NCI-H510A (cell line): Measurements from ENCODE around the gene PPIL6.

Experiments
- DNase-seq: peaks from one replicate; lab custom pipeline; 2025; lab: John Stamatoyannopoulos, UW

Gene PPIL6

DNA sequence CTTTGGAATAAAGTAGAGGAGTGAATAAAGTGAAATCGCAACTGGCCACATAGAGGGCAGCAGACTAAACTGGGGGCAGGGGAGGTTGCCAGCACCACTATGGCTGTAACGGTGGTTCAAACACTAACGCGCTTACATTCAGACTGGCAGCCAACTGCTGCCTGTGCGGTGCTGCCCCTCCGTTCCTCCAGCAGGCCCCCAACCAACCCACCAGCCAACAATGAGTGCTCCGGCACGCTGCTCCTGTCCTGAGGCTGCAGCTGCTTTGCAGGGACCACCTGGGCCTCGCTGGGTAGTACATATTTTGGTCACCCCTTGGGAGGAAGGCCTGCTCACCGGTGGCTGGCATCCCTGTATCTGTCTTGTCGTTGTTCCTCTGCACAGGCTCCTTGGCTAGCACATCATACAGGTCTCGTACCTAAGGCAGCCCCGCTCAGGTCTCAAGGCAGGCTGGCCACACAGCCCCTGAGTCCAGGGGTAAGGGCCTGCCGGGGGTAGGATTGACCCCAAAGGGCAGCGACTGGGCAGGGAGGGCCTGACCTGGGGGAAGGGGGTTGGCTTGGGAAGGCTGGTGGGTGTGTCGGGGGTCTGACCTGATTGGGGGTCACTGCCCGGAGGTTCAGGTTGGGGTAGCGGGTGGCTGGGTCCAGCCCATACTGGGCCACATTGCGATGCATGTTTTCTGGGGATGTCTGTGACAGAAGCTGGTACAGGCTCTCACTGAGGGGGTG lies 8.8 kb upstream of the PPIL6 start:
- no peak for DNase-seq

DNA sequence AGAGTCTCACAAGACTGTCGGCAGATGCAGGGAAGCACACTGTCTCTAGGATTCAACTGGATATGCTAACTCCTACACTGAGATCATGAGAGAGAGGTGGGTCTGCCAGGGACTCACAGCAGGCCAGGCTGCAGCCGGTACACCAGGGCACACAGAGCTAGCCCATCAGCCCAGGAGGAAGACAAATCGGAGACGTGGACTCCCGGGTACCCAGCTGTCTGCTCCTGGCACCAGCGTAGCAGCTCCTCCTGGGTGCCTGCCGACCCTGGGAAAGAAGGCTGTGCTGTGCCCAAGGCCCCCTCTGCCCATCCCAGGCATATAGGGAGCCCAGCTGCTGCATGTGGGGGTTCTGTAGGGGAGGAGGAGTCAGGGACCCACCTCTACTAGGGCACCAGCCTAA lies 8.2 kb upstream of the PPIL6 start:
- no peak for DNase-seq

DNA sequence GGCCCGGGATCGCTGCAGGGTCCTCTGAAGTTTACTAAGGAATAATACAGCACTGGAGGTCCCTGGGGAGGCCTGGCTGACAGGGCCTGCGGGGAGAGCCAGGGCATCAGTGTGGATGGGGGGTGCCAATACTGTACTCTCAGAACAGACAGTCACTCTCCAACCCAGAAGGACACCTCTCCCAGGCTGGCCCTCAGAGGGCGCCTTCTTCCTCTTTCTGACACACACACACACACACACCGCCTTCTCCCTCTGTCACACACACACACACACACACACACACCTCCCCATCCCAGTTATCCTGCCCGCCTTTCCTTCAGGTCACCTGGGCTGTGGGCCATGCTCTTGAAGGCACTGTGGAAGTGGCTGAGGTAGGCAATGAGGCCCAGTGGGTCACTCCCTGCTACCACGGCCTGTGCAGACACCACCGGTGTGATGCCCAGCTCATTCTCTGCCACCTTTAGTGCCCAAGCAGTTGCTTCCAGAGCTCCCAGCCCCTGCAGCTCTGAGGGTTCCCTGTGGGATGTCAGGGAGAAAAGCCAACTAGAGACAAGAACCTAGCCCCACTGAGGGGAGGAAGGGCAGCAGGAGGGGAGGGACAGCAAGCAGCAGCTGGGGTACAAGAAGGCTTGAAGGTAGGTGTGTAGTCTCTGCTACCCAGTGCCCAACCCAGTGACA lies 7.6 kb upstream of the PPIL6 start:
- DNase-seq: no peak

DNA sequence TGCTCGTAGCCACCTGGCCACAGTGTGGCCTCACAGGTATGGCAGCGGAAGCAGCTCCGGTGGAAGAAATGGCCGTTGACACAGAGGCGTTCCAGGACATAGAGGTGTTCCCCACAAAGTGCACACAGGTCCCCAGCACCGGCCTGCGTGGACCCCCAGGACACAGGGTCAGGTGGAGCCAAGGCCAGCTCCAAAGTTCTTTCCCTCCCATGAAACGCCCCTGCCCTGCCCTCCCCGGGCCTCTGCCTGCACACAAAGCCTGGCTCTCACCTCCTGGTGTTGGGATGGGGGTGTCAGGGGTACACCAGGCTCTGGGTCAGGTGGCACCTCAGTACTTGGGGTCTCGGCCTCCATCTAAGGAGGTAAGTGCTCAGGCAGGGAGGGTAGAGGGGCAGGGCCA lies 6.7 kb upstream of the PPIL6 start:
- no peak for DNase-seq

DNA sequence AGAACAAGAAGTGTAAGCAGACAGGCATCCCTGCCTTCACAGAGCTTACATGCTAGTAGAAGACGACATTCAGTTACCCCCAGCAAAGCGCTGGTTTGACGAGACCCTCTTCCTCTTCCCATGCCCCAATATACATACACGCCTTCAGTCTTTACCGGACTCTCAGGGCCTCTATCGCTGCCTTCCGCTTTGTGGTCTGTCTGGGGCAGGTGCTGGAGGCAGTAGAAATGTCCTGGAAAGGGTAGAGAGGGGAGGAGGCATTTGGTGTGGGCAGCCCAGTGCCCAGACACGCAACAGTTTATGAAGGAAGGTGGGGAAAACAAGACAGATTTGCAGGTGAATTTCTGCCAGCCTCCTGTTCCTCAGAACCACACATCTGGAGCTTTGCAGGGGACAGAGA lies 6.1 kb upstream of the PPIL6 start:
- DNase-seq: no peak

DNA sequence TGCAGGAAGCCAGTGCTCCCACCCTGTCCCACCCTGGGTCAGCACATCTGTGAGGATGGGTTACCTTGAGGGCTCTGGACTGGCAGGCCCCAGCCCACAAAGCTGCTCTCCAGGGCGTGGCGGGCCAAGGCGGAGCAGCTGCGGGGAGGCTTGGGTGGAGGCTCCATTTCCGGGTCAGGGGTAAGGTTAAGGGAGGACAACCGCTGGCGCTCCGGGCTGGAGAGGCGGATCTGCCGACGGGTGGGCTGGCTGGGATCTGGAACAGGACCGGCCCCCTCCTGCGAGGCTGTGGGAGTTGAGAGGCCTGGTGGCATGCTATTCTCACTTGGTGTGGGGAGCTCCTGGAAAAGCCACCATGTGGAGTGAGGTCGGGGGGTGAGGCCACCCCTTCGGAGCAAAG lies 5.6 kb upstream of the PPIL6 start:
- no peak for DNase-seq

DNA sequence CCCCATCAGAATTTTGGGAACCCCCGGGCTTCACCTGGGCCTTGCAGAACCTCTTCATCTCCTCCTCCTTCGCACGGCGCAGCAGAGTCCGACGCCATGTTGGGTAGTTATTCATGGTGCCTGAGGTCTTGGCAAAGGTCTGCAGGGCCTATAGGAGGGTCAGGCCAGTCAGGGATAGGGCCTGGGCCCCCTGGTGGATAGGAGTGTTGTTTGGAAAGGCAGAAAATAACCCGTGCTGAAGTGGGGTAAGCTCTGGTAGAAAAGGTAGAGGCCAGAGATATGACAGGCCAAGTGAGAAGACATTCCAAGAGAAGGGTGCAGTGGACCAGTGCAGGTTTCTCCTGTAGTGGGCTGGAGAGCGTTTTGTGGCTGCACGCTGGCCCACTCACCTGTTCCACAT lies 5.0 kb upstream of the PPIL6 start:
- DNase-seq: no peak

DNA sequence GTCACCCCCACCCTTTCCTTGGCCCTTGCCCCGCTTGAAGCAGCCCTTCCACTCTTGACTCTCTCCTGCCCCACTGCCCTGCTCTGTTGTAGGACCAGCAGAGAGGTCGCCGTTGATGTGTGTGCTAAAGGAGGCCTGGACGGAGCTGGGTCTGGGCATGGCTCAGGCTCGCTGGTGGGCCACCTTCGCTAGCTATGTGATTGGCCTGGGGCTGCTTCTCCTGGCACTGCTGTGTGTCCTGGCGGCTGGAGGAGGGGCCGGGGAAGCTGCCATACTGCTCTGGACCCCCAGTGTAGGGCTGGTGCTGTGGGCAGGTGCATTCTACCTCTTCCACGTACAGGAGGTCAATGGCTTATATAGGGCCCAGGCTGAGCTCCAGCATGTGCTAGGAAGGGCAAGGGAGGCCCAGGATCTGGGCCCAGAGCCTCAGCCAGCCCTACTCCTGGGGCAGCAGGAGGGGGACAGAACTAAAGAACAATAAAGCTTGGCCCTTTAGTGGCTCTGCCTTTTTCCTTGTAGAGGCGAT lies 3.1 kb upstream of the PPIL6 start:
- DNase-seq: no peak

DNA sequence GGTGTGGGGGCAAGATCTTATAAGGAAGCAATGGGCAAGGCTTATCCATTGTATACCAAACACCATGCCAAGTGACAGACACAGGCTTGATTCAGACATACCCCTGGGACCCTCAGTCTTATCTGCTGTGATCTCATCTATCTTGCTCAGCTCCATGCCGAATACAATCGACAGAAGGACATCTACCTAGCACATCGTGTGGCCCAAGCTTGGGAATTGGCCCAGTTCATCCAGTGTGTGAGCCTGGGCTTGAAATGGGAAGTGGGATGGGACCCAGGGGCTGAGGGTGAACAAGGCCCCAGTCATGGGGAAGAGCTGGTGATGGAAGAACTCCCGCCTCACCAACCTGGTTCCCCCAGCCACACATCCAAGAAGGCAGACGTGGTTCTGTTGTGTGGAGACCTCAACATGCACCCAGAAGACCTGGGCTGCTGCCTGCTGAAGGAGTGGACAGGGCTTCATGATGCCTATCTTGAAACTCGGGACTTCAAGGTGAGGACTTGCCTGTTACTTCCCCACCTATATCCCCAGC lies 2.0 kb upstream of the PPIL6 start:
- no peak for DNase-seq

DNA sequence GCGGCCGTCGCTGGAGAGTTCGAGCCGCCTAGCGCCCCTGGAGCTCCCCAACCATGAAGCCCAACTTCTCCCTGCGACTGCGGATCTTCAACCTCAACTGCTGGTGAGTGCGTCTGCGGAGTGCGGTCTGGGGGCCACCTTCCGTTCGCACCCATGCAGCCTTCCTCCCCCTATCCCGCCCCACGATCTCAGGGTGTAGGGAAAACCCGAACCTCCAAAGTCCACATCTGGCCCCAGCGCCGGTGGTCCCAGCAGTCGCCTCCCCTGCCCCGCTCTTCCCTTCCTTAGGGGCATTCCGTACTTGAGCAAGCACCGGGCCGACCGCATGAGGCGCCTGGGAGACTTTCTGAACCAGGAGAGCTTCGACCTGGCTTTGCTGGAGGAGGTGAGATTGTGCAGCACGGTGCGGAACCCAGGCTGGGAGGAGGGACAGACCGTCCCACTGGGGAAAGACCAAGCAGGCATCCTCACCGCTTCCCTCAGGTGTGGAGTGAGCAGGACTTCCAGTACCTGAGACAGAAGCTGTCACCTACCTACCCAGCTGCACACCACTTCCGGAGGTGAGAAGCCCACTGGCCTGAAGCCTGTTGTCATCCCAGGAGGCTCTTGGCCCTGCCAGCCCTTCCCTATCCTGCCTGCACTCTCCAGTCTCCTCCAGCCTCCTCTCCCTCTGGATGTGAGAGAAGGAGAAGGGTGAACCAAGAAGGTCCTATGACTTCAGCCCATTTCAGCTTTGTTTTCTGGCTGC lies 815 bp upstream of the PPIL6 start:
- DNase-seq: no peak

DNA sequence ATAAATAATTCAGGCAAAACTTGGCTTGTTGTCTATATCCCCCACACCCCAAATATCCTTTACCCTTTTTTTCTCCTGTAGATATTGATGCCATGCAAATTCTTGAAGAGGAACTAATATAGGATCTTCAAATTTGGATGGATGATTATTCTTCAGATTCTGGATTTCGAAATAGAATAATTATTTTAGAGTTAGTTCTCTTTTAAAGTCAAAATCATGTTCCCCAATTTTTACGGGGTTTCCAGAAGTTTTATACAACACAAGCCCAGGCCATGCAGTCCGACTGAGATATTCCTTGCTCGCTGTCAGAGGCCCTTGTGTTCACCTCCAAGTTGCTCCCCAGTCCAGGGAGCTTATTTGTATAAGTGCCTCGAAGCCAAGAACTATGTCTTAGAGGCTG lies 4.4 kb downstream of the PPIL6 start:
- DNase-seq: no peak

DNA sequence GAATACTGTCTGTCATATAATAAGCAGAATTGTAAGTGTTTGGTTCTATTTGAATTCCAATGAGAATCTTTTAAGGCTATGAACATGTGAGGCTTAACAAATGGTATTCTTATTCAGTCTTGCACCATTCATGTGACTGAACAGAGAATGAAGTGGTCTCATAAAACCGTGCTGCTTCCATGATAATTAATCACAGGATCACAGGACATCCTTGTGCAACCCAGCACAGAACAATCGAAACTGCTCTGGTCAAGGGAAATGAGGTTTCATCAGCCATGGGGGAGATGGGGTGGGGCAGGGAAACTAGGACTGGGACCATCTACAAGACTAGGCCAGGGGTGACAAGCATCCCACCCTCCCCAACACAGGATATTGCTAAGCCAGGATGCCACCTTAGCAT lies 6.0 kb downstream of the PPIL6 start:
- DNase-seq: no peak

DNA sequence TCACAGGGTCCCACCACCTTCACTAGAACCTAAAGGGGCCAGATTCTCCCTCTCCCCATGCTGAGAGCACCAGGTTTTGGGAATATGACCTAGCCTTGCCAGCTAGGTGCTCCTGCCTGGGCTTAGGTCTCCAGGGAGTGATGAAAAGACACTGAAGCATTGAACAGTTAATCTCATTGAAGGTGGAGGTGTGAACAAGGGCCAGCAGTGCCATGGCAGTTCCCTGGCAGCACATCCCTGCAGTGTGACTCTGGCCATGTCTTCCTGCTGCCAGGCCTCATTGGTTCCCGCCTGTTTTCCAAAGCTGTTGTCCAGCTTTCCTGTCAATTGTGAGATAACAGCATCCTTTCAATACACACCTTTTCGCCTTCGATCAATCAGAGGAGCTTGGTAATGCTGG lies 10.9 kb downstream of the PPIL6 start:
- no peak for DNase-seq

DNA sequence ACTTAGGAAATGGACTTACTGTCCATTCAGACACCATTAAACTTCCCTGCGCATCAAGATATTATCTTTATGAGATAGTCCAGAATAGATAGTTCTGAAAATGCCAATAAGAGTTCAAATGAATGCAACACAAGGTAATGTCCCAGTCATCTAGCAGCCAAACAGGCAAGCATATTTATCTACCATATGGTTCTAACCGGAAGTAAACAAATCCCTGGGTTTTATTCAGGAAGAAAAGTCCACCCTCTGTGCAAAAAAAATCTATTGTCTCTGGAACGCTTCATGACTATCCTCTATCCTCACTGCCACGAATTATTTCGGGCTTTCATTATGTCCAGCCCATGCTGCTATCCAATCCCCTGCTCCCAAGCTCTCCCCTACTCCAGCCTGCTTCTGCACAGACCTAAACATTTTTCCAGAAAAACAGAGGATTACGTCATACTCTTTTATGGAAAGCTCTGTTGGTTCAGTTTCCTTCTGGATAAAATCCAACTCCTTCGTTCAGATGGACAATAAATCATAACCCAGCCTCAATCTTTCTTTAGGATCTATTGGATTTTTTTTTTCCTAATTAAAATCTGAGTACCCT lies 11.4 kb downstream of the PPIL6 start:
- no peak for DNase-seq

DNA sequence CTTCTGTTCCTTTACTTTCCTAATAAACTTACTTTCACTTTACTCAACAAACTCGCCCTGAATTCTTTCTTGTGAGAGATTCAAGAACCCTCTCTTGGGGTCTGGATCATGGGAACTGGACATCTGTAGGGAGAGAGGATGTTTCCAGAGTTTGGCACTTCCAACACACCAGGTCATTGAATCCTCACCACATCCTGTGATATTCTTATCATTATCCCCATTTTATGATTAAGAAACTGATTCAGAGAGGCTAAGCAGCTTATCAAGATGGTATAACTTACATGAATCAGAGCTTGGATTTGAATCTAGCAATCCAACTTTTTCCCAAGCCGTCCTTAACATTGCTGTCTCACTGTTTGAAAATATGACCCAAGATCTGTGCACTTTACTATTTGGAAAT lies 15.5 kb downstream of the PPIL6 start:
- DNase-seq: no peak

DNA sequence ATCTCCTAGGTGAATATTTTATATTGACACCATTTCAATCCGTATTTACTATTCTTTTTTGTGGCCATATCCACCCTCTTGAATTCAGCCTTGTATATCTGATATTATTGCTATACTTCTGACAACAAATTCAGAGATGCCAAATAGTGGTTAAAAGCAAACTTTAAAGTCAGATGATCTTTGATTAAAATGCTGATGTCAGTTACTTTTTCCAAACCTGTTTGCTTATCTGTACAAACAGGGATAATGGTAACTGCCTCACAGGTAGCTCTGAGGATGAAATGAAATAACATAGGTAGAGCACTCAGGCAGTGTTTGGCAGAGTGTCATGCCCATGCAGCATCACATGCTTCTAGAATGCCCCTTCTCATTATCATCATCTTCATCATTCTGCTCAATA lies 19.2 kb downstream of the PPIL6 start:
- no peak for DNase-seq

DNA sequence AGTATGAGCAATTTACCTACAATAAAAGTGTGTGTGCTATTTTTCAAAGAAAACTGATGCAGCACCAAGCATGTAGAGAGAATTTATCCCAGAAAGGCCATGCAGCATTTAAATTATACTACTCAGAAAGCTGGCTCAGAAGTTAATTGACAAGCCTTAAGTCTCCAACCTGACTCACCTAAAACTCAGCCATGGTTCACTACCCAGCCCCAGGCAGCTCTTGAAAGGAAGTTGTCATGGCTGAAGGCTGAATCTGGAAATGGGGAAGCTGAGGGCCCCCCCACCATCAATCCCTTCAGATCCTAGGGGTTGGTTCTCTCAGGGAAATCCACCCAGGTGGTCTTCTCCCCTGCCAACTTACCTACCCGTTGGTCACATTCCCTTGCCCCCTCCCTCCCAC lies 19.7 kb downstream of the PPIL6 start:
- no peak for DNase-seq

DNA sequence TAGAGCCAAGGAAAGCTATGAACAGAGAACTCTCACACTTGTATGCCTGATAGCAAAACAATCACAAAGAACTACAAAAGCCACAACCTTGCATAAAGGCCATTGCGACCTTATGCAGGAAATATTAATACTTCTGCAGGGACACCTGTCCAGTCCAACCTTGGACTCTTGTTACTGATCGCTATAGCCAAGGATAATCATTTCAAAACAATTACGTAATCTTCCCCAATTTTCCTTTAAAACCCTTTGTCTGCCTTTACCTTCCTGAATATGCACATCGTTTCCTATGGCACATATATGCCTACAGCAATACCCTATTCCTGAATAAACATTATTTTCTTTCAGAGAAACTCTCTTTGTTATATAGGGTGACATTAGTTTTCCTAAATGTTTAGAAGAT lies 22.8 kb downstream of the PPIL6 start:
- DNase-seq: no peak

DNA sequence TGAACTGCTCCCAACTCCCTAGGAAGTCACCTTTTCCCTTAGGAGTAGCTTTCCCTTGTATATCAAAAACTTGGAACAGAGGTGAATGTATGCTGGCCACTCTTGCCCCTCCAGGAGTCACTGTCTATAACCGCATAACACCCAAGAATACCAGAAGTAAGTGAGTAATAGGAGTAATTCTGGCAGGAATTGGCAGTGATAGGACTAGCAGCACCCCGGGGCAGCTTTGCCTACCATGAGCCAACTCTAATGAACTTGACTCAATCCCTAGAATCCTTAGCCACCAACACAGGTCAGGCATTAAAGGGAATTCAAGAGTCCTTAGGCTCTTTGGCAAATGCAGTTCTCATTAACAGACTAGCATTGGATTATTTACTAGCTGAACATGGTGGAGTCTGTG lies 29.4 kb downstream of the PPIL6 start:
- DNase-seq: no peak

DNA sequence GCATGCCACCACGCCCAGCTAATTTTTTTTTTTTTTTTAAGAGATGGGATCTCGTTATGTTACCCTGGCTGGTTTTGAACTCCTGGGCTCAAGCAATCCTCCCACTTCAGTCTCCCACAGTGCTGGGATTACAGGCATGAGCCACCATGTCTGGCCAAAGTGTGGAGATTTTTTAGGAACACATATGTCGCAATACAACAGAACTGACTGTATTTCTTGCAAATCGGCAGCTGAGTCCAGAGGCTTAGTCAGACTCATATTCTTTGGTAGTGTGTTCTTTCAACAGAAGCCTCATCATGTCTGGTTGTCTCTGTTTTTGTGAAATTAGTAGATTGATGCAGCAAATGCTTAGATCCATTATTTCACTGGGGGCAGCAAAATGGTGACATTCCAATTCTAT lies 34.2 kb downstream of the PPIL6 start:
- no peak for DNase-seq

DNA sequence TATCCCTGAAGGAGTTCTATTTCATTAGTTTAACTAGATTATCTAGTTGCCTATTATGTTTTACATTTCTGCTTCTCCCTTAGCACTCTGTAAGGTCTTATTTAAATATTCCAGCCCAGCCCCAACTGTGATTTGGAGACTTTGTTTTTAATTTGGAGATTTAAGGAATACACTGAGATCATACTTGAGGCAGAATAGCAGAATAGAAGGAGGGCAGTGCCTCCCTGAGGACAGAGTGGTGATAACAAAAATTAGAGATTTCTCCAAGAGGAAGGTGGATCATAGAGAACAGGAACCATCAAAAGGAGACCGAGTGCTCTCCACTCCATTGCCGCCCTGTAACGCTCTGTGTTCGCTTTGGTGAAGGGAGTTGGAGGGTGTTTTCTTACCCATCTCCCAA lies 43.4 kb downstream of the PPIL6 start:
- no peak for DNase-seq

DNA sequence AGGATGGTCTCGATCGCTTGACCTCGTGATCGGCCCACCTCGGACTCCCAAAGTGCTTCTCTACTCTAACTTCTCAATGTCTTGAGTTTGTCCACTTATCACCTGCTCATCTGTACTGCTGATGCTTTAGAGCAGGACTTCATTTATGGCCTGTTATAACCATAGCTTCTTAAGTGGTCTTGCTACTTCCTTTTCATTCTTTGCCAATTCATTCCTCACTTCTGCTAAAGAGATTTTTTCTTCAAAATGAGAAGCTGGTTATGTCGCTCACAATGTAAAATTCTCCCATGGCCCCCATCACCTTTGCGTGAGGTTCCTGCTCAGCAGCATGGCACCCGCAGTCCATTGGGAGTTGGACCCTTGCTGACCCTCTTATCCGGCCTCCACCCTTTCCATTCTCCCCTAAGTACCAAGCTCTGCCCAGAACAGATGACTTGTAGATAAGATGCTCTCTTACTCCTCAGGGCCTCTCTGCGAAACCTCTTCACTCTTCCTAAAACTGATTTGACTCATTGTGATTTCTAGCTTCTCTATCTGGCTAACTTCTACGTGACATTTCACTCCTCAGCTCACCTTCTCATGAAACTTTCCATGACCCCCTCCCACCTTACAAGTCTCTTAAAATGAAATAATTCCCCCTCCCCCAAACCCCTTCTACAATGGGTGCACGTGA lies 44.2 kb downstream of the PPIL6 start:
- DNase-seq: no peak
